Measurements from ENCODE around the gene CTRL.

GRCh38 chr16:67919622-67920221 lies 11.9 kb downstream of the CTRL start:
- TF ChIP-seq, protein P1, sequence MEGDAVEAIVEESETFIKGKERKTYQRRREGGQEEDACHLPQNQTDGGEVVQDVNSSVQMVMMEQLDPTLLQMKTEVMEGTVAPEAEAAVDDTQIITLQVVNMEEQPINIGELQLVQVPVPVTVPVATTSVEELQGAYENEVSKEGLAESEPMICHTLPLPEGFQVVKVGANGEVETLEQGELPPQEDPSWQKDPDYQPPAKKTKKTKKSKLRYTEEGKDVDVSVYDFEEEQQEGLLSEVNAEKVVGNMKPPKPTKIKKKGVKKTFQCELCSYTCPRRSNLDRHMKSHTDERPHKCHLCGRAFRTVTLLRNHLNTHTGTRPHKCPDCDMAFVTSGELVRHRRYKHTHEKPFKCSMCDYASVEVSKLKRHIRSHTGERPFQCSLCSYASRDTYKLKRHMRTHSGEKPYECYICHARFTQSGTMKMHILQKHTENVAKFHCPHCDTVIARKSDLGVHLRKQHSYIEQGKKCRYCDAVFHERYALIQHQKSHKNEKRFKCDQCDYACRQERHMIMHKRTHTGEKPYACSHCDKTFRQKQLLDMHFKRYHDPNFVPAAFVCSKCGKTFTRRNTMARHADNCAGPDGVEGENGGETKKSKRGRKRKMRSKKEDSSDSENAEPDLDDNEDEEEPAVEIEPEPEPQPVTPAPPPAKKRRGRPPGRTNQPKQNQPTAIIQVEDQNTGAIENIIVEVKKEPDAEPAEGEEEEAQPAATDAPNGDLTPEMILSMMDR (IDR thresholded peaks at IDR 0.05; ENCODE audit: insufficient read depth, low read depth, low read length): no peak
- no peak for TF ChIP-seq EZH2 (IDR thresholded peaks at IDR 0.05; ENCODE audit: insufficient read depth, low read length)

All from astrocyte (in vitro differentiated cells and primary cell).